AG08395 (cell line): ENCODE measurements around the gene DISC1.
A peak's percentile ranks its signal among the peaks of the same experiment; 100 is the strongest.

Experiments
- DNase-seq: peaks from one replicate; pipeline ENCODE4 v3.0.0; 2012; ENCODE audit warnings: mixed read lengths, low spot score

Gene DISC1

GRCh38 chr1:231998791-231999190 lies 372.2 kb downstream of the DISC1 start:
- DNase-seq: no peak

GRCh38 chr1:232005300-232005699 lies 378.7 kb downstream of the DISC1 start:
- no peak for DNase-seq

- DNase-seq: no peak
Measured at GRCh38 chr1:232009741-232010140, 383.2 kb downstream of the DISC1 start.

- DNase-seq: peak; percentile 28
Measured at GRCh38 chr1:232011961-232012360, 385.4 kb downstream of the DISC1 start.

- DNase-seq: peak; percentile 81
Measured at GRCh38 chr1:232012773-232013386, 386.3 kb downstream of the DISC1 start.

GRCh38 chr1:232014941-232015340 lies 388.4 kb downstream of the DISC1 start:
- DNase-seq: no peak

GRCh38 chr1:232016616-232017015 lies 390.0 kb downstream of the DISC1 start:
- DNase-seq: no peak

GRCh38 chr1:232017057-232017456 lies 390.5 kb downstream of the DISC1 start:
- no peak for DNase-seq

GRCh38 chr1:232017759-232018158 lies 391.2 kb downstream of the DISC1 start:
- DNase-seq: no peak

GRCh38 chr1:232018231-232019025 lies 391.8 kb downstream of the DISC1 start:
- DNase-seq: peak; percentile 15

GRCh38 chr1:232019026-232019340 lies 392.4 kb downstream of the DISC1 start:
- no peak for DNase-seq

- DNase-seq: no peak
Measured at GRCh38 chr1:232020352-232020751, 393.8 kb downstream of the DISC1 start.

- DNase-seq: no peak
Measured at GRCh38 chr1:232029315-232029714, 402.7 kb downstream of the DISC1 start.

GRCh38 chr1:232031156-232031555 lies 404.6 kb downstream of the DISC1 start:
- no peak for DNase-seq

- no peak for DNase-seq
Measured at GRCh38 chr1:232033285-232033684, 406.7 kb downstream of the DISC1 start.

- DNase-seq: no peak
Measured at GRCh38 chr1:232034556-232034955, 408.0 kb downstream of the DISC1 start.

GRCh38 chr1:232036181-232036933 lies 409.8 kb downstream of the DISC1 start:
- no peak for DNase-seq

- DNase-seq: no peak
Measured at GRCh38 chr1:232037774-232038388, 411.3 kb downstream of the DISC1 start.

- DNase-seq: peak; percentile 7
Measured at GRCh38 chr1:232038706-232039677, 412.4 kb downstream of the DISC1 start.

- no peak for DNase-seq
Measured at GRCh38 chr1:232040260-232040659, 413.7 kb downstream of the DISC1 start.

GRCh38 chr1:232044728-232045127 lies 418.1 kb downstream of the DISC1 start:
- no peak for DNase-seq
